AG04450 (cell line): Measurements from ENCODE around the gene RNASEH2B. TPM values are rescaled to one million over a fixed set of nuclear protein-coding genes. Genes with fewer than 3 reads are reported as not detected.

Experiments
- CTCF ChIA-PET: fragments of 300-600, 350-600 bp; formaldehyde crosslinking; extraction: SDS; loops from one replicate; lab custom pipeline; 2022; ENCODE audit warnings: antibody characterized with exemption, inconsistent platforms; lab: Charles Lee
- POLR2A ChIA-PET: fragments of 350-600 bp; formaldehyde crosslinking; extraction: SDS; loops from one replicate; lab custom pipeline; 2021; ENCODE audit warnings: antibody characterized with exemption, inconsistent platforms; lab: Yijun Ruan, JAX
- DNase-seq: peaks from one replicate; pipeline ENCODE4 v3.0.0-alpha.2; 2011; ENCODE audit warnings: low read depth, low spot score
- H3K27ac ChIP-seq: one replicate; pipeline ENCODE4 v1.5.1; 2012; ENCODE audit warnings: low read depth, low read length, control low read depth
- H3K27me3 ChIP-seq: one replicate; pipeline ENCODE4 v1.6.0; 2012; ENCODE audit warnings: low read length; ENCODE audit not compliant: control insufficient read depth, insufficient read depth
- H3K4me3 ChIP-seq: 2 replicates; pipeline ENCODE4 v1.5.1; 2011; ENCODE audit warnings: mild to moderate bottlenecking, low read depth, low read length, control low read depth
- H3K9me3 ChIP-seq: 2 replicates; pipeline ENCODE4 v1.5.1; 2012; ENCODE audit warnings: low read length; ENCODE audit not compliant: control insufficient read depth, insufficient read depth
- polyA plus RNA-seq: library from polyadenylated mRNA; depleted of rRNA; stranded (reverse); fragments of >200 nt; gene quantifications from 2 replicates; pipeline ENCODE4 v1.2.3, GENCODE V29; 2011
- TF ChIP-seq, protein P1 (sequence below): IDR thresholded peaks from 2 replicates; pipeline ENCODE4 v1.5.1; 2011; ENCODE audit warnings: low read depth, low read length, control low read depth, inconsistent platforms

The RNASEH2B gene
- polyA plus RNA-seq, 1 experiment = 31.9 TPM

DNA sequence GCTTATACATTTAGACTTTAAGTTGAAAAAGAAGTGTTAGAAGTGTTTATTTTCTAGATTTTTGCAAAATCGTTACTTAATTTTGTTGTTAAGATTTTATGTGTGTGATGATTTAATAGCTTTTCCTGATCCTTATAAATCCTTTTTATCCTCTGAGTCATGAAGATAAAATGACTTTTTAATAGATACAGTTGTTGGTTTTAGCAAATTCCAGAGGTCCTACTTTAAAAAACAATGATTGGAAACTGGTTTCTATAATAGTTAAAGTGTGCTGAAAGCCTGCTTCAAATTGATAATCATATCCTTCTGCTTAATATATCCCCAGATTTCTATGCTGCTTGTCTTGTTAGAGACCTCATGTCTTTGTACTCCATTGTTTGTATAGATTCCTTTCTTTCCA lies 39.0 kb downstream of the RNASEH2B start:
- DNase-seq = no peak
- Histone ChIP-seq H3K4me3 (no peak overlapping the region), H3K9me3 (no peaks in the 10 kb centered on the region), H3K27ac (no peak overlapping the region), H3K27me3 (no peaks in the 10 kb centered on the region)
- ChIA-PET CTCF (interaction anchor here (0.6 to 1.1 kb wide), 2 partner anchors 37 to 969 kb away, joined by 4 to 5 read pairs; no protein-coding TSS in a partner anchor), POLR2A (no interaction called here)
- TF ChIP-seq, protein P1, sequence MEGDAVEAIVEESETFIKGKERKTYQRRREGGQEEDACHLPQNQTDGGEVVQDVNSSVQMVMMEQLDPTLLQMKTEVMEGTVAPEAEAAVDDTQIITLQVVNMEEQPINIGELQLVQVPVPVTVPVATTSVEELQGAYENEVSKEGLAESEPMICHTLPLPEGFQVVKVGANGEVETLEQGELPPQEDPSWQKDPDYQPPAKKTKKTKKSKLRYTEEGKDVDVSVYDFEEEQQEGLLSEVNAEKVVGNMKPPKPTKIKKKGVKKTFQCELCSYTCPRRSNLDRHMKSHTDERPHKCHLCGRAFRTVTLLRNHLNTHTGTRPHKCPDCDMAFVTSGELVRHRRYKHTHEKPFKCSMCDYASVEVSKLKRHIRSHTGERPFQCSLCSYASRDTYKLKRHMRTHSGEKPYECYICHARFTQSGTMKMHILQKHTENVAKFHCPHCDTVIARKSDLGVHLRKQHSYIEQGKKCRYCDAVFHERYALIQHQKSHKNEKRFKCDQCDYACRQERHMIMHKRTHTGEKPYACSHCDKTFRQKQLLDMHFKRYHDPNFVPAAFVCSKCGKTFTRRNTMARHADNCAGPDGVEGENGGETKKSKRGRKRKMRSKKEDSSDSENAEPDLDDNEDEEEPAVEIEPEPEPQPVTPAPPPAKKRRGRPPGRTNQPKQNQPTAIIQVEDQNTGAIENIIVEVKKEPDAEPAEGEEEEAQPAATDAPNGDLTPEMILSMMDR = no peak

DNA sequence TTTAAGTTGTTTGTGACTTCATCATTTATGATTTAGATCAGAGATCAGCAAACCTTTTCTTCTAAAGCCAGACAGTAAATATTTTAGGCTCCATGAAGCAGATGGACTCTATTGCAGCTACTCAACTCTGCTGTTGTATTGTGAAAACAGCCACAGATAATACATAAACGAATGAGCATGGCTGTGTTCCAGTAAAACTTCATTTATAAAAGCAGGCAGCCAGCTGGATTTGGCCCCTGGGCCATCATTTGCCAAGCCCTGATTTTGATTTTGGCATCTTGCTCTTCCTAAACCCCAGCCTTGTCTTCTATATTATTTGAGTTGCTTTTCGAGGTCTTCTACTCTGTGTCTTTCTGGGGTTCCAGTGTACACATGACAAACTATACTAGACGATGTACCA lies 41.3 kb downstream of the RNASEH2B start:
- Histone ChIP-seq H3K9me3 (no peaks in the 10 kb centered on the region), H3K27me3 (no peaks in the 10 kb centered on the region), H3K27ac (no peak overlapping the region), H3K4me3 (no peak overlapping the region)
- no peak for DNase-seq
- POLR2A ChIA-PET = no interaction called here
- CTCF ChIA-PET = interaction anchor here (0.6 to 1.2 kb wide), 2 partner anchors 39 to 336 kb away, joined by 3 to 4 read pairs; no protein-coding TSS in a partner anchor
- TF ChIP-seq, protein P1 = no peak

DNA sequence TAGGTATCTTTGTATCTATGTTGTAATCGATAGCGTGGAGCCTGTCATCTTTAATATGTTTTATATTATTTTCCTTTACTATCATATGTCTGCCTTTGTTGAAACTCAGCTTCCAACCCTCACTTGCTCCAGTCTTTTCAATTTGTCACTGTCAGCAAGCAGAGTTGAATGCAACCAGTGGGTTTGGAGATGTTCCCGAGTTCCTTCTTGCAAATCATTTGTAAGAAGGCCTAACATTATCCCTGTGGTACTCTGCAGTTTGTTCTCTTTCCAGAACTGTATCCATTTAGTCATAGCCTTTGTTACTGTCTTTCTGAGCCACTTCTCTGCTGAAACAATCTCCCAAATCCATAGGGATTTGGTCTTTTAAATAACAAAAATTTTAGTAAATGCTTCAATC lies 41.8 kb downstream of the RNASEH2B start:
- no peak overlapping the region for H3K4me3 ChIP-seq
- peak; percentile 6 for DNase-seq
- TF ChIP-seq, protein P1 = no peak
- CTCF ChIA-PET = interaction anchor here (1.2 kb wide), 2 partner anchors 37 to 39 kb away, joined by 3 to 4 read pairs; no protein-coding TSS in a partner anchor
- H3K9me3 ChIP-seq = no peaks in the 10 kb centered on the region
- H3K27me3 ChIP-seq = no peaks in the 10 kb centered on the region
- H3K27ac ChIP-seq = no peak overlapping the region
- POLR2A ChIA-PET = no interaction called here

DNA sequence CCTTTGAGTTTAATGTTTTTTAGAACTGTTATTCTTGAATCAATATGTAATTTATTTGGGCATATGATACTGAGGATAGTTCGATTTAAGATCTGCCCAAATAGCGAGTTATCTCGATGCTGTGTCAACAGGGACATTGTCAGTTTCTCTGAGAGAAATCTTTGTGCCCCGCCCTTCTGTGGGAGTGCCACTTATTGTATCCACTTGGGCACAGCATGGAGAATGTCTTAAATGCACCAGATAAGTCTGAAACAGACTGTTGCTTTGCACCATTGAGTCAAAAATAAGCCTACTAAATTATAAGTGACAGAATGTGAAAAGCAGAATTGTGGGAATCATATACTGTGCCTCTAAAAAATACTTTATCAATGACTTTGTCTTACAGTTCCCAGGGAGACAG lies 45.6 kb downstream of the RNASEH2B start:
- Histone ChIP-seq H3K27ac (no peak overlapping the region), H3K4me3 (no peak overlapping the region), H3K27me3 (no peaks in the 10 kb centered on the region), H3K9me3 (no peaks in the 10 kb centered on the region)
- CTCF ChIA-PET = no interaction called here
- DNase-seq = no peak
- POLR2A ChIA-PET = no interaction called here
- TF ChIP-seq, protein P1 = no peak

GRCh38 chr13:50955798-50956197 lies 46.2 kb downstream of the RNASEH2B start:
- POLR2A ChIA-PET = no interaction called here

More at GRCh38 chr13:50955798-50956197, 46.2 kb downstream of the RNASEH2B start:
- Histone ChIP-seq H3K4me3 (no peak overlapping the region), H3K27me3 (no peaks in the 10 kb centered on the region), H3K27ac (no peak overlapping the region), H3K9me3 (no peaks in the 10 kb centered on the region)
- CTCF ChIA-PET = no interaction called here
- no peak for DNase-seq
- TF ChIP-seq, protein P1 = no peak
